ENCODE results near the gene COL26A1. TPM values are rescaled to one million over a fixed set of nuclear protein-coding genes. Genes with fewer than 3 reads are reported as not detected.

COL26A1 gene
- total and polyA plus RNA-seq, 8 donors, result 0.37 to 3.5 (median 0.86) TPM

DNA sequence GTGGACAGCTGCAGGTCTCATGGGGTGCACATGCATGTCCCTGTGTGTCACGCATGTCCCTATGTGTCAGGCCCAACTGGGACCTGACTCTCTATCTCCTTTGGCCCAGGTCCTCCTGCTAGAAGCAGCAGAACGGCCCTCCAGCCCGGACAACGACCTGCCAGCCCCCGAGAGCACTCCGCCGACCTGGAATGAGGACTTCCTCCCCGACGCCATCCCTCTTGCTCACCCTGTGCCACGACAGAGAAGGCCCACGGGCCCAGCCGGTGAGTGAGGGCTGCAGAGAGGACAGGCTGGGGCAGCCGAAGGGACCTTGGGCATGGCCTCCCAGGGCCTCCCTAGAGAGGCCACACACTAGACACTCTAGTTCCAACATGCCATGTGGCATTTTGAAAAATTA lies 177.1 kb downstream of the COL26A1 start:
- H3K4me3 ChIP-seq, result no peak overlapping the region
- TF ChIP-seq, protein P1, sequence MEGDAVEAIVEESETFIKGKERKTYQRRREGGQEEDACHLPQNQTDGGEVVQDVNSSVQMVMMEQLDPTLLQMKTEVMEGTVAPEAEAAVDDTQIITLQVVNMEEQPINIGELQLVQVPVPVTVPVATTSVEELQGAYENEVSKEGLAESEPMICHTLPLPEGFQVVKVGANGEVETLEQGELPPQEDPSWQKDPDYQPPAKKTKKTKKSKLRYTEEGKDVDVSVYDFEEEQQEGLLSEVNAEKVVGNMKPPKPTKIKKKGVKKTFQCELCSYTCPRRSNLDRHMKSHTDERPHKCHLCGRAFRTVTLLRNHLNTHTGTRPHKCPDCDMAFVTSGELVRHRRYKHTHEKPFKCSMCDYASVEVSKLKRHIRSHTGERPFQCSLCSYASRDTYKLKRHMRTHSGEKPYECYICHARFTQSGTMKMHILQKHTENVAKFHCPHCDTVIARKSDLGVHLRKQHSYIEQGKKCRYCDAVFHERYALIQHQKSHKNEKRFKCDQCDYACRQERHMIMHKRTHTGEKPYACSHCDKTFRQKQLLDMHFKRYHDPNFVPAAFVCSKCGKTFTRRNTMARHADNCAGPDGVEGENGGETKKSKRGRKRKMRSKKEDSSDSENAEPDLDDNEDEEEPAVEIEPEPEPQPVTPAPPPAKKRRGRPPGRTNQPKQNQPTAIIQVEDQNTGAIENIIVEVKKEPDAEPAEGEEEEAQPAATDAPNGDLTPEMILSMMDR (IDR thresholded peaks at IDR 0.05), result no peak
- WGBS, 2 donors, result 79 to 83% methylated on average over 13 of the region's 13 CpGs
- ATAC-seq (no peak), FAIRE-seq (no peak), DNase-seq (no peak)
- H3K4me1 ChIP-seq, result no peaks in the 10 kb centered on the region
- intact Hi-C loops (cut with DNase I), result no loop called here
- no peaks in the 10 kb centered on the region for H3K9me3 ChIP-seq
- no peaks in the 10 kb centered on the region for H3K36me3 ChIP-seq
- H3K27me3 ChIP-seq, result no peaks in the 10 kb centered on the region
- no peak overlapping the region for H3K27ac ChIP-seq

DNA sequence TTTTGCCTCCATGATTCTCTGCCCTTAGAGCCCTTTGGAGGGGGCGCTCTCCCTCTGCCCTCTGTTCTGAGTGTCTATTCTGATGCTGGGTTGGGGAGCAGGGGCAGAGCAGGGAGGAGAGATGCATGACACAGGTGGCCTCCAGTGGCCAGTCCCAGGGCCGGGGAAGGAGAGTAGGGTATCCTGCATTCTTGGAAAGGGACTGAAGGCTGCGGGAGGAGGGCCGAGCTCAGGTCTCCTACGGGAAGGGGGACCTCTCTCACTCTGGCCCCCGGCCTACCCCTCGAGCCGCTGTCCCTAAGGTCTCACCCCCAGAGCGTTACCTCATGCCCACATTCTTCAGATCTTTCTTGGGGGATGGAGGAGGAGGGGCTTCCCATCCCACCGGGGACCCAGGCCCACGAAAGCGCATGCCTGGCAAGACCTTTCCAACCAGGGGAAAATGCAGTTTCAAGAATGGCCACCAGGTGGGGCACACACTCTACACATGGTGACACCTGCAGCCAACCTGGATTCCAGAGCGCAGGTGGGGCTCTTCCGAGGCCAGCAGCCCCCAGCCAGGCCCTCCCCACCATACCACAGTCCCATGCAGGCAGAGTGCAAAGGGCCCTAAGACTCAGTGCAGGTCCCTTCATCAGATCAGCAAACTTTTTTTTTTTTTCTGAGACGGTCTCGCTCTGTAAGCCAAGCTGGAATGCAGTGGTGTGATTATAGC lies 180.0 kb downstream of the COL26A1 start:
- FAIRE-seq, result no peak
- WGBS, 2 donors, result 24 to 33% methylated on average over 14 to 16 of the region's 16 CpGs
- Histone ChIP-seq H3K36me3 (no peaks in the 10 kb centered on the region), H3K4me1 (no peaks in the 10 kb centered on the region), H3K27ac (no peak overlapping the region), H3K4me3 (no peak overlapping the region), H3K27me3 (no peaks in the 10 kb centered on the region), H3K9me3 (no peaks in the 10 kb centered on the region)
- intact Hi-C loops (cut with DNase I), result loop anchor here in 1 of 3 donors (2.0 kb wide), 1 partner anchor 730 kb away; no protein-coding TSS in a partner anchor
- TF ChIP-seq, protein P1 (IDR thresholded peaks at IDR 0.05), result peak; percentile 67 to 93 (median 85)
- peak; percentile 39 to 91 (median 79) for DNase-seq
- ATAC-seq, result peak in 3 of 4 donors; percentile 80 to 87 (median 82)

DNA sequence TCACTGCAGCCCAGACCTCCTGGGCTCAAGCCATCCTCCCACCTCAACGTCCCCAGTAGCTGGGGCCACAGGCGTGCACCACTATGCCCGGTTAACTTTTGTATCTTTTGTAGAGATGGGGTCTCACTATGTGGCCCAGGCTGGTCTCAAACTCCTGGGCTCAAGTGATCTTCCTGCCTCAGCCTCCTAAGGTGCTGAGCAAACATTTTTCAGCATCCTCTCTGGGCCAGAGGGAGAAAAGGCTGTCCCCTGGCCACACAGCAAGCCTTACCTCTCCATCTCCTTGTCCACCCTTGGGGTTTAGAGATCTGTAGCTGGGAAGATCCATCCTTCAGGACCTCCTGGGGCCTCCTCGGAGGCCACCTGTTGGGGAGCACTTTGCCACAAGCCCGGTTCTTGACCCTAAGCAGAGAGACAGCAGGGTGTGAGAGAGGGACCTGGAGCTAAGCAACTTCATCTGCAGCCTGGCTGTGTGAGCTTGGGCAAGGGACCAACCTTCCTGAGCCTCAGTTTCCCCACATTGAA lies 180.6 kb downstream of the COL26A1 start:
- TF ChIP-seq, protein P1 (IDR thresholded peaks at IDR 0.05), result no peak
- FAIRE-seq, result no peak
- WGBS, 2 donors, result 38 to 39% methylated on average over 5 of the region's 5 CpGs
- no peak overlapping the region for H3K4me3 ChIP-seq
- H3K36me3 ChIP-seq, result no peaks in the 10 kb centered on the region
- intact Hi-C loops (cut with DNase I), result loop anchor here in 1 of 3 donors (2.0 kb wide), 1 partner anchor 729 kb away; no protein-coding TSS in a partner anchor
- no peaks in the 10 kb centered on the region for H3K9me3 ChIP-seq
- no peak overlapping the region for H3K27ac ChIP-seq
- no peak for ATAC-seq
- no peaks in the 10 kb centered on the region for H3K4me1 ChIP-seq
- no peak for DNase-seq
- no peaks in the 10 kb centered on the region for H3K27me3 ChIP-seq

DNA sequence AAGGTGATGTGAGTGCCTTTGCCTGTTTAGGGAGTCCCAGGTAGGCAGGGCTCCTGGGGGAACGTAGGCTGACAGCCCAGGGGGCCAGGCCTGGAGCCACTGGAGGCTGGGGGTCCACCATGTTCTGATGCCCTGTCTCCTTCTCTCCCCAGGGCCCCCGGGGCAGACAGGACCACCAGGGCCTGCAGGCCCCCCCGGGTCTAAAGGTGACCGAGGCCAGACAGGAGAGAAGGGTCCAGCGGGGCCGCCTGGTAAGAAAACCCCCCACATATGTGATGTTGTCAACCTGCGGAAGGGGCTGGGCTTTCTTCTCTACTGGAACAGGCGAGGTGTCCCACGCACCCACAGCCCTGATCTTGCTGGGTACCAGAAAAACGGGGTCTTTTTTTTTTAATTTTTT lies 181.2 kb downstream of the COL26A1 start:
- H3K4me3 ChIP-seq, result no peak overlapping the region
- no peak overlapping the region for H3K27ac ChIP-seq
- no peak for ATAC-seq
- no peaks in the 10 kb centered on the region for H3K36me3 ChIP-seq
- TF ChIP-seq, protein P1 (IDR thresholded peaks at IDR 0.05), result no peak
- 82 to 91% methylated on average over 9 to 10 of the region's 10 CpGs for WGBS, 2 donors
- no peak for FAIRE-seq
- peak in 1 of 6 donors; percentile 49 for DNase-seq
- H3K4me1 ChIP-seq, result no peaks in the 10 kb centered on the region
- no peaks in the 10 kb centered on the region for H3K27me3 ChIP-seq
- no peaks in the 10 kb centered on the region for H3K9me3 ChIP-seq
- intact Hi-C loops (cut with DNase I), result loop anchor here in 1 of 3 donors (2.0 kb wide), 1 partner anchor 729 kb away; no protein-coding TSS in a partner anchor

Data from pancreas (tissue), 10 donors.